ENCODE measurements around the gene ADAMTS10.

ADAMTS10 gene

GRCh38 chr19:8552810-8553209, 57.7 kb downstream of the ADAMTS10 start:
- DNase-seq (ENCODE audit: low read depth): peak; percentile 81
- TF ChIP-seq MYC (IDR thresholded peaks at IDR 0.05; ENCODE audit: low read depth, low read length) (0 out of 2 replicates have a peak, but pooled peaks have one; percentile 35), POLR2A (IDR thresholded peaks at IDR 0.05; ENCODE audit: extremely low read depth, insufficient read length) (no peak), CTCF (IDR thresholded peaks at IDR 0.05; ENCODE audit: low read depth, low read length) (no peak), MAX (IDR thresholded peaks at IDR 0.05; ENCODE audit: low read depth, low read length) (0 out of 2 replicates have a peak, but pooled peaks have one; percentile 23)
- no peak overlapping the region for H3K4me3 ChIP-seq (ENCODE audit: low read depth, low read length)

- H3K4me3 ChIP-seq (ENCODE audit: low read depth, low read length): no peak overlapping the region
- TF ChIP-seq POLR2A (IDR thresholded peaks at IDR 0.05; ENCODE audit: extremely low read depth, insufficient read length) (no peak), MYC (IDR thresholded peaks at IDR 0.05; ENCODE audit: low read depth, low read length) (no peak), MAX (IDR thresholded peaks at IDR 0.05; ENCODE audit: low read depth, low read length) (no peak), CTCF (IDR thresholded peaks at IDR 0.05; ENCODE audit: low read depth, low read length) (no peak)
- no peak for DNase-seq (ENCODE audit: low read depth)
Measured at GRCh38 chr19:8550070-8550469, 60.4 kb downstream of the ADAMTS10 start.

GRCh38 chr19:8545743-8546142, 64.8 kb downstream of the ADAMTS10 start:
- no peak for TF ChIP-seq POLR2A (IDR thresholded peaks at IDR 0.05; ENCODE audit: extremely low read depth, insufficient read length)
- no peak for TF ChIP-seq MAX (IDR thresholded peaks at IDR 0.05; ENCODE audit: low read depth, low read length)
- TF ChIP-seq CTCF (IDR thresholded peaks at IDR 0.05; ENCODE audit: low read depth, low read length): no peak
- TF ChIP-seq MYC (IDR thresholded peaks at IDR 0.05; ENCODE audit: low read depth, low read length): no peak
- no peak overlapping the region for H3K4me3 ChIP-seq (ENCODE audit: low read depth, low read length)
- no peak for DNase-seq (ENCODE audit: low read depth)

GRCh38 chr19:8544168-8544567, 66.3 kb downstream of the ADAMTS10 start:
- TF ChIP-seq MAX (IDR thresholded peaks at IDR 0.05; ENCODE audit: low read depth, low read length) (no peak), MYC (IDR thresholded peaks at IDR 0.05; ENCODE audit: low read depth, low read length) (no peak), CTCF (IDR thresholded peaks at IDR 0.05; ENCODE audit: low read depth, low read length) (no peak), POLR2A (IDR thresholded peaks at IDR 0.05; ENCODE audit: extremely low read depth, insufficient read length) (no peak)
- no peak overlapping the region for H3K4me3 ChIP-seq (ENCODE audit: low read depth, low read length)

GRCh38 chr19:8539621-8540149, 70.8 kb downstream of the ADAMTS10 start:
- DNase-seq (ENCODE audit: low read depth): no peak
- no peak for TF ChIP-seq MAX (IDR thresholded peaks at IDR 0.05; ENCODE audit: low read depth, low read length)
- TF ChIP-seq POLR2A (IDR thresholded peaks at IDR 0.05; ENCODE audit: extremely low read depth, insufficient read length): no peak
- TF ChIP-seq CTCF (IDR thresholded peaks at IDR 0.05; ENCODE audit: low read depth, low read length): no peak
- no peak for TF ChIP-seq MYC (IDR thresholded peaks at IDR 0.05; ENCODE audit: low read depth, low read length)
- H3K4me3 ChIP-seq (ENCODE audit: low read depth, low read length): no peak overlapping the region

More at GRCh38 chr19:8544168-8544567, 66.3 kb downstream of the ADAMTS10 start:
- no peak for DNase-seq (ENCODE audit: low read depth)
